Measurements from ENCODE around the gene FAT1. TPM values are rescaled to one million over a fixed set of nuclear protein-coding genes. Genes with fewer than 3 reads are reported as not detected.
A peak's percentile ranks its signal among the peaks of the same experiment; 100 is the strongest.

The FAT1 gene
- total RNA-seq, 2 experiments from 2014 or later, result 0.02 to 0.05 TPM

GRCh38 chr4:186592445-186592844, 131.2 kb downstream of the FAT1 start:
- DNase-seq (no peak), ATAC-seq (no peak)
- H3K9me3 Mint-ChIP-seq (ENCODE audit: low read depth), result no peaks in the 10 kb centered on the region
- no peaks in the 10 kb centered on the region for H3K4me1 Mint-ChIP-seq
- CTCF ChIA-PET, result interaction anchor here (0.6 to 1.5 kb wide), 2 partner anchors 11 to 16 kb away, joined by 3 to 4 read pairs; no protein-coding TSS in a partner anchor
- H3K36me3 Mint-ChIP-seq (ENCODE audit: low read depth), result no peaks in the 10 kb centered on the region
- no peak overlapping the region for H3K27ac Mint-ChIP-seq
- intact Hi-C loops (cut with DNase I, micrococcal nuclease), result no loop called here
- no peak overlapping the region for H3K4me3 Mint-ChIP-seq
- H3K27me3 Mint-ChIP-seq, result no peaks in the 10 kb centered on the region
- POLR2A ChIA-PET, result no interaction called here

GRCh38 chr4:186591651-186592050, 132.0 kb downstream of the FAT1 start:
- Mint-ChIP-seq H3K9me3 (ENCODE audit: low read depth) (no peaks in the 10 kb centered on the region), H3K4me3 (no peak overlapping the region), H3K36me3 (ENCODE audit: low read depth) (no peaks in the 10 kb centered on the region), H3K27ac (no peak overlapping the region), H3K4me1 (no peaks in the 10 kb centered on the region), H3K27me3 (no peaks in the 10 kb centered on the region)
- ATAC-seq, result no peak
- POLR2A ChIA-PET, result no interaction called here
- CTCF ChIA-PET, result interaction anchor here (0.6 to 1.5 kb wide), 4 partner anchors 10 to 321 kb away, joined by 3 to 4 read pairs (median 4); no protein-coding TSS in a partner anchor
- DNase-seq, result no peak
- intact Hi-C loops (cut with DNase I, micrococcal nuclease), result no loop called here

GRCh38 chr4:186588503-186588902, 135.2 kb downstream of the FAT1 start:
- no peaks in the 10 kb centered on the region for H3K9me3 Mint-ChIP-seq (ENCODE audit: low read depth)
- ATAC-seq (no peak), DNase-seq (no peak)
- ChIA-PET CTCF (interaction anchor here (1.2 kb wide), 1 partner anchor 15 kb away, joined by 3 read pairs; no protein-coding TSS in a partner anchor), POLR2A (no interaction called here)
- no peak overlapping the region for H3K27ac Mint-ChIP-seq
- no peaks in the 10 kb centered on the region for H3K36me3 Mint-ChIP-seq (ENCODE audit: low read depth)
- H3K4me1 Mint-ChIP-seq, result no peaks in the 10 kb centered on the region
- no peaks in the 10 kb centered on the region for H3K27me3 Mint-ChIP-seq
- no peak overlapping the region for H3K4me3 Mint-ChIP-seq
- intact Hi-C loops (cut with DNase I, micrococcal nuclease), result no loop called here

GRCh38 chr4:186587416-186588018, 136.1 kb downstream of the FAT1 start:
- Mint-ChIP-seq H3K27ac (no peak overlapping the region), H3K36me3 (ENCODE audit: low read depth) (no peaks in the 10 kb centered on the region), H3K4me3 (no peak overlapping the region), H3K9me3 (ENCODE audit: low read depth) (peaks cover 2% of the 10 kb centered on the region), H3K27me3 (no peaks in the 10 kb centered on the region), H3K4me1 (no peaks in the 10 kb centered on the region)
- POLR2A ChIA-PET, result no interaction called here
- DNase-seq (peak; percentile 78), ATAC-seq (no peak)
- intact Hi-C loops (cut with DNase I, micrococcal nuclease), result loop anchor here (1.0 kb wide), 1 partner anchor 290 kb away; no protein-coding TSS in a partner anchor
- CTCF ChIA-PET, result interaction anchor here (0.6 to 1.7 kb wide), 15 partner anchors 10 to 301 kb away, joined by 3 to 22 read pairs (median 3); no protein-coding TSS in a partner anchor

- intact Hi-C loops (cut with DNase I, micrococcal nuclease), result no loop called here
- no peaks in the 10 kb centered on the region for H3K4me1 Mint-ChIP-seq
- ChIA-PET POLR2A (no interaction called here), CTCF (interaction anchor here (0.8 to 1.7 kb wide), 3 partner anchors 17 to 289 kb away, joined by 3 to 22 read pairs (median 3); no protein-coding TSS in a partner anchor)
- no peak overlapping the region for H3K27ac Mint-ChIP-seq
- peaks cover 5% of the 10 kb centered on the region for H3K9me3 Mint-ChIP-seq (ENCODE audit: low read depth)
- no peaks in the 10 kb centered on the region for H3K36me3 Mint-ChIP-seq (ENCODE audit: low read depth)
- no peak overlapping the region for H3K4me3 Mint-ChIP-seq
- no peaks in the 10 kb centered on the region for H3K27me3 Mint-ChIP-seq
- DNase-seq, result no peak
- ATAC-seq, result no peak
Measured at GRCh38 chr4:186586205-186586604, 137.5 kb downstream of the FAT1 start.

- intact Hi-C loops (cut with DNase I, micrococcal nuclease), result no loop called here
- Mint-ChIP-seq H3K4me1 (no peaks in the 10 kb centered on the region), H3K4me3 (no peak overlapping the region), H3K36me3 (ENCODE audit: low read depth) (no peaks in the 10 kb centered on the region), H3K27me3 (no peaks in the 10 kb centered on the region), H3K9me3 (ENCODE audit: low read depth) (peaks cover 5% of the 10 kb centered on the region), H3K27ac (no peak overlapping the region)
- DNase-seq (no peak), ATAC-seq (no peak)
- CTCF ChIA-PET, result no interaction called here
- POLR2A ChIA-PET, result no interaction called here
Measured at GRCh38 chr4:186584912-186585311, 138.7 kb downstream of the FAT1 start.

GRCh38 chr4:186581421-186581820, 142.2 kb downstream of the FAT1 start:
- intact Hi-C loops (cut with DNase I, micrococcal nuclease), result no loop called here
- Mint-ChIP-seq H3K4me3 (no peak overlapping the region), H3K4me1 (no peaks in the 10 kb centered on the region), H3K9me3 (ENCODE audit: low read depth) (peaks cover 5% of the 10 kb centered on the region), H3K27ac (no peak overlapping the region), H3K36me3 (ENCODE audit: low read depth) (no peaks in the 10 kb centered on the region), H3K27me3 (no peaks in the 10 kb centered on the region)
- no peak for ATAC-seq
- CTCF ChIA-PET, result interaction anchor here (0.6 to 1.4 kb wide), 3 partner anchors 11 to 594 kb away, joined by 3 to 6 read pairs (median 4); no protein-coding TSS in a partner anchor
- POLR2A ChIA-PET, result no interaction called here
- no peak for DNase-seq

- DNase-seq (no peak), ATAC-seq (no peak)
- H3K27ac Mint-ChIP-seq, result no peak overlapping the region
- no peaks in the 10 kb centered on the region for H3K27me3 Mint-ChIP-seq
- CTCF ChIA-PET, result interaction anchor here (0.6 to 1.4 kb wide), 3 partner anchors 12 to 1823 kb away, joined by 3 to 6 read pairs (median 4); no protein-coding TSS in a partner anchor
- H3K4me1 Mint-ChIP-seq, result no peaks in the 10 kb centered on the region
- no peak overlapping the region for H3K4me3 Mint-ChIP-seq
- H3K9me3 Mint-ChIP-seq (ENCODE audit: low read depth), result peaks cover 5% of the 10 kb centered on the region
- intact Hi-C loops (cut with DNase I, micrococcal nuclease), result no loop called here
- POLR2A ChIA-PET, result no interaction called here
- no peaks in the 10 kb centered on the region for H3K36me3 Mint-ChIP-seq (ENCODE audit: low read depth)
Measured at GRCh38 chr4:186580669-186581068, 143.0 kb downstream of the FAT1 start.

GRCh38 chr4:186570193-186570996, 153.3 kb downstream of the FAT1 start:
- H3K4me3 Mint-ChIP-seq, result no peak overlapping the region
- POLR2A ChIA-PET, result no interaction called here
- ATAC-seq, result no peak
- H3K27ac Mint-ChIP-seq, result no peak overlapping the region
- CTCF ChIA-PET, result no interaction called here
- H3K27me3 Mint-ChIP-seq, result peaks cover 5% of the 10 kb centered on the region
- H3K36me3 Mint-ChIP-seq (ENCODE audit: low read depth), result no peaks in the 10 kb centered on the region
- no peak for DNase-seq
- H3K9me3 Mint-ChIP-seq (ENCODE audit: low read depth), result no peaks in the 10 kb centered on the region
- H3K4me1 Mint-ChIP-seq, result no peaks in the 10 kb centered on the region
- intact Hi-C loops (cut with DNase I, micrococcal nuclease), result no loop called here

- H3K36me3 Mint-ChIP-seq (ENCODE audit: low read depth), result no peaks in the 10 kb centered on the region
- peaks cover 5% of the 10 kb centered on the region for H3K27me3 Mint-ChIP-seq
- intact Hi-C loops (cut with DNase I, micrococcal nuclease), result no loop called here
- ChIA-PET CTCF (interaction anchor here (1.0 kb wide), 1 partner anchor 17 kb away, joined by 3 read pairs; no protein-coding TSS in a partner anchor), POLR2A (no interaction called here)
- no peak overlapping the region for H3K4me3 Mint-ChIP-seq
- no peaks in the 10 kb centered on the region for H3K4me1 Mint-ChIP-seq
- no peak overlapping the region for H3K27ac Mint-ChIP-seq
- ATAC-seq (no peak), DNase-seq (no peak)
- no peaks in the 10 kb centered on the region for H3K9me3 Mint-ChIP-seq (ENCODE audit: low read depth)
Measured at GRCh38 chr4:186569533-186570192, 154.0 kb downstream of the FAT1 start.

- Mint-ChIP-seq H3K27me3 (peaks cover 3% of the 10 kb centered on the region), H3K4me3 (no peak overlapping the region), H3K4me1 (no peaks in the 10 kb centered on the region), H3K27ac (no peak overlapping the region), H3K9me3 (ENCODE audit: low read depth) (no peaks in the 10 kb centered on the region), H3K36me3 (ENCODE audit: low read depth) (no peaks in the 10 kb centered on the region)
- ChIA-PET POLR2A (no interaction called here), CTCF (interaction anchor here (1.1 kb wide), 1 partner anchor 21 kb away, joined by 3 read pairs; no protein-coding TSS in a partner anchor)
- intact Hi-C loops (cut with DNase I, micrococcal nuclease), result no loop called here
- DNase-seq (no peak), ATAC-seq (no peak)
Measured at GRCh38 chr4:186566068-186566467, 157.6 kb downstream of the FAT1 start.
